A673 (cell line): ENCODE results near the gene HDAC4. TPM values are rescaled to one million over a fixed set of nuclear protein-coding genes. Genes with fewer than 3 reads are reported as not detected.

ENCODE experiments used
- BruUV-seq: library from RNA; stranded (reverse); fragments of 400-500 nt; replicated peaks from 2 replicates; lab custom pipeline; 2021; lab: Mats Ljungman, UMichigan
- CTCF ChIA-PET: fragments of 300-600 bp; sonication (Branson Sonifier 250); formaldehyde crosslinking; loops from one replicate; lab custom pipeline; 2022; ENCODE audit warnings: antibody characterized with exemption; lab: Charles Lee
- POLR2A ChIA-PET: fragments of 300-600 bp; sonication (Branson Sonifier 250); formaldehyde crosslinking; loops from one replicate; lab custom pipeline; 2022; ENCODE audit warnings: antibody characterized with exemption; ENCODE audit not compliant: low non-redundant PET; lab: Charles Lee
- DNase-seq: peaks from one replicate; pipeline ENCODE4 v3.0.0-alpha.2; 2015; ENCODE audit warnings: low spot score
- H3K27ac ChIP-seq: fragments of 200-600 bp; sonication (generic); 2 replicates; pipeline ENCODE4 v1.5.1; 2016; ENCODE audit warnings: mixed run types, low read depth, mild to moderate bottlenecking, mixed read lengths, antibody characterized with exemption, low read length; ENCODE audit not compliant: poor library complexity, severe bottlenecking
- H3K27me3 ChIP-seq: fragments of 200-600 bp; sonication (generic); replicated peaks from 2 replicates; pipeline ENCODE4 v1.6.1; 2017; ENCODE audit warnings: mixed run types, low read depth, mild to moderate bottlenecking, mixed read lengths, antibody characterized with exemption, low read length; ENCODE audit not compliant: insufficient read depth, poor library complexity
- H3K36me3 ChIP-seq: fragments of 200-600 bp; sonication (generic); 2 replicates; pipeline ENCODE4 v1.6.1; 2016; ENCODE audit warnings: mixed run types, mild to moderate bottlenecking, mixed read lengths, antibody characterized with exemption, low read length; ENCODE audit not compliant: insufficient read depth, poor library complexity, severe bottlenecking
- H3K4me1 ChIP-seq: fragments of 200-600 bp; sonication (generic); 2 replicates; pipeline ENCODE4 v1.6.1; 2017; ENCODE audit warnings: mixed run types, mild to moderate bottlenecking, mixed read lengths, antibody characterized with exemption, low read length; ENCODE audit not compliant: insufficient read depth, poor library complexity, severe bottlenecking
- H3K4me3 ChIP-seq: fragments of 200-600 bp; sonication (generic); 2 replicates; pipeline ENCODE4 v1.5.1; 2016; ENCODE audit warnings: low read depth, mixed run types, mild to moderate bottlenecking, mixed read lengths, low read length; ENCODE audit not compliant: poor library complexity, severe bottlenecking
- H3K9me3 ChIP-seq: fragments of 200-600 bp; sonication (generic); 2 replicates; pipeline ENCODE4 v1.6.1; 2016; ENCODE audit warnings: mixed run types, low read depth, mild to moderate bottlenecking, mixed read lengths, antibody characterized with exemption, low read length; ENCODE audit not compliant: poor library complexity, severe bottlenecking
- EZH2 ChIP-seq: fragments of 200-600 bp; sonication (generic); IDR thresholded peaks from 2 replicates; pipeline ENCODE4 v1.6.1; 2017; ENCODE audit warnings: borderline replicate concordance, low read depth, mild to moderate bottlenecking, mixed read lengths, antibody characterized with exemption, low read length; ENCODE audit not compliant: poor library complexity, severe bottlenecking
- intact Hi-C: fragments of 100-400 bp; cut with micrococcal nuclease; formaldehyde crosslinking; loops from one replicate; pipeline ENCODE4 v1.10.0; 2022; ENCODE audit not compliant: unreplicated experiment
- total RNA-seq: library from RNA; stranded (reverse); gene quantifications from 2 replicates; pipeline ENCODE4 v1.2.3, GENCODE V29; 2021
- TF ChIP-seq, protein P1 (sequence below): fragments of 300-800, 200-600 bp; sonication (generic); conservative IDR thresholded peaks from 2 replicates; pipeline ENCODE4 v1.5.1; 2017; ENCODE audit warnings: low read depth, mild to moderate bottlenecking, antibody characterized with exemption, low read length, moderate library complexity, mixed read lengths

HDAC4 gene
- total RNA-seq, 1 experiment from 2014 or later: 40.0 TPM

DNA sequence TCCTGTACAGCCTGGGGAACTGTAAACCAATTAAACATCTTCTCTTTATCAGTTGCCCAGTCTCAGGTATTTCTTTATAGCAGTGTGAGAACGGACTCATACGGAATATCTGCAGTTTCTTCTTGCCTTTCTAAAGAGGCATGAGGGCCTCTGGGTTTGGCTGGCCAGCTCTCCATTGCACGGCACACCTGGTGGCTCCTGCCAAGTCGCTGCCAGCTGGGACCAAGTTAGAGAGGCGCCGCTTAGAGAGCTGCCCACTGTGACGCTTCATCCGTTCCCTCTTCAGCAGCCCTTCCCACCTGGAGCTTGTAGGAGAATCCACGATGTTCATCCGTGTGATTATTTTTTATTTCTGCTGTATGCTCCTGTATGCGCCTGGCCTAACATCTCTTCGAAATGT, 357.5 kb downstream of the HDAC4 start:
- H3K27me3 ChIP-seq: no peaks in the 10 kb centered on the region
- no peak overlapping the region for H3K4me3 ChIP-seq
- ChIA-PET CTCF (no interaction called here), POLR2A (no interaction called here)
- intact Hi-C loops: no loop called here
- no peak overlapping the region for H3K27ac ChIP-seq
- H3K36me3 ChIP-seq: no peaks in the 10 kb centered on the region
- no peaks in the 10 kb centered on the region for H3K9me3 ChIP-seq
- TF ChIP-seq, protein P1, sequence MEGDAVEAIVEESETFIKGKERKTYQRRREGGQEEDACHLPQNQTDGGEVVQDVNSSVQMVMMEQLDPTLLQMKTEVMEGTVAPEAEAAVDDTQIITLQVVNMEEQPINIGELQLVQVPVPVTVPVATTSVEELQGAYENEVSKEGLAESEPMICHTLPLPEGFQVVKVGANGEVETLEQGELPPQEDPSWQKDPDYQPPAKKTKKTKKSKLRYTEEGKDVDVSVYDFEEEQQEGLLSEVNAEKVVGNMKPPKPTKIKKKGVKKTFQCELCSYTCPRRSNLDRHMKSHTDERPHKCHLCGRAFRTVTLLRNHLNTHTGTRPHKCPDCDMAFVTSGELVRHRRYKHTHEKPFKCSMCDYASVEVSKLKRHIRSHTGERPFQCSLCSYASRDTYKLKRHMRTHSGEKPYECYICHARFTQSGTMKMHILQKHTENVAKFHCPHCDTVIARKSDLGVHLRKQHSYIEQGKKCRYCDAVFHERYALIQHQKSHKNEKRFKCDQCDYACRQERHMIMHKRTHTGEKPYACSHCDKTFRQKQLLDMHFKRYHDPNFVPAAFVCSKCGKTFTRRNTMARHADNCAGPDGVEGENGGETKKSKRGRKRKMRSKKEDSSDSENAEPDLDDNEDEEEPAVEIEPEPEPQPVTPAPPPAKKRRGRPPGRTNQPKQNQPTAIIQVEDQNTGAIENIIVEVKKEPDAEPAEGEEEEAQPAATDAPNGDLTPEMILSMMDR: no peak
- no peak for TF ChIP-seq EZH2
- no peak for DNase-seq
- no TSS peak for BruUV-seq
- H3K4me1 ChIP-seq: no peaks in the 10 kb centered on the region

- H3K36me3 ChIP-seq: no peaks in the 10 kb centered on the region
- H3K4me3 ChIP-seq: no peak overlapping the region
- H3K27me3 ChIP-seq: no peaks in the 10 kb centered on the region
- TF ChIP-seq EZH2: no peak
- TF ChIP-seq, protein P1: no peak
- ChIA-PET POLR2A (no interaction called here), CTCF (no interaction called here)
- H3K9me3 ChIP-seq: no peaks in the 10 kb centered on the region
- intact Hi-C loops: no loop called here
- no peak for DNase-seq
- no peak overlapping the region for H3K27ac ChIP-seq
- no TSS peak for BruUV-seq
- no peaks in the 10 kb centered on the region for H3K4me1 ChIP-seq
Measured at GRCh38 chr2:239042551-239043320, 358.1 kb downstream of the HDAC4 start.

DNA sequence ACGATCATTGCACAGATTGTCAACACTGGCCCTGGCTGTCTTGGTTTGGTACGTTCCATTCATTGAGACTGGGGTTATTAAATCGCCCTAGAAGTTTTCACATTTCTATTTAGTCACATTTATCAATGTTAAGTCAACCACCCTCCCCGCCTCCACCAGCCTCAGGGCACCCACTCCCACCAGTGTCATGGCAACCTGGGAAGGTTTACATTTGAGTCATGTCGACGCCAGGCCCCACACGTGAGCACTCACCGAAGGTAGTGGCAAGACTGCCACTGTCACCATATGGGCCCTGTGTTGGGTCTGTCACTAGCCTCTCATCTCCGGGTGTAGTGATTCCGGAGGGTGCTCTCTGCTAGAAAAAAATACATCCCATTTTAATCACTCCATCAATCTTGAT, 358.8 kb downstream of the HDAC4 start:
- POLR2A ChIA-PET: interaction anchor here (0.6 kb wide), 1 partner anchor 29 kb away, joined by 3 read pairs; no protein-coding TSS in a partner anchor
- no peaks in the 10 kb centered on the region for H3K36me3 ChIP-seq
- intact Hi-C loops: no loop called here

More for the DNA sequence above, 358.8 kb downstream of the HDAC4 start:
- no peak for DNase-seq
- no TSS peak for BruUV-seq
- CTCF ChIA-PET: no interaction called here
- no peaks in the 10 kb centered on the region for H3K4me1 ChIP-seq
- no peak overlapping the region for H3K27ac ChIP-seq
- H3K4me3 ChIP-seq: no peak overlapping the region
- H3K9me3 ChIP-seq: no peaks in the 10 kb centered on the region
- no peaks in the 10 kb centered on the region for H3K27me3 ChIP-seq
- no peak for TF ChIP-seq EZH2
- TF ChIP-seq, protein P1: no peak
